HG02610 (cell line): ENCODE measurements around the gene RAB27B.
"Not testable (repeated sequence)": the region's sequence is repeated elsewhere in the genome, so short reads cannot be mapped to it uniquely, and the experiment has no call there.

ENCODE experiments used
- ATAC-seq: cut with Tn5 transposase; IDR thresholded peaks from one replicate; pipeline ENCODE4 v1.9.1; 2021; ENCODE audit warnings: mild to moderate bottlenecking, moderate library complexity; ENCODE audit not compliant: unreplicated experiment

The RAB27B gene

DNA sequence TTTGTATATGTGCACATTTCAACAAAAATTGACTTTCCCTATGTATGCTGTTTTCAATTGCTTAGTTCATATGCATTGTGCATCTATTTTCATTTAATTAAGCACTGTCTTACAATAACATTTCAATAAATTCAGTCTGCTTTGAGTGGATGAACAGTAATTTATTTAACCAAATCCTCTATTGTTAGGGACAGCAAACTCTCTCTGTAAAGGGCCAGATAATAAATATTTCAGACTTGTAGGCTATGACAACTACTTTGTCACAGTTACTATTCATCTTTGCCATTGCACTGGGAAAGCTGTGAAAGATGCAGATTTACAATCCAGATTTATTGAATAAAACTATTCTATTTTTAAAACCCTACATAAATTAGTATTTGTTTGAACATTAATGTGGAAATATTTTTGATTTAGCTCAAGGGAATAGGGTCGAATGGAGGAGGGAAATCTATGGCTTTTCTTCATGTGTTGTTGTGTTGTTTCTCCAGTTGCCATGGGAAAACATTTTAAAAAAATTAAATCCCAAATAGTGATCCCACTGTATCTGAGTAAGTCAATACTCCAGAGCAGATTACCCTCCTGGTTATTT, 14.2 kb upstream of the RAB27B start:
- ATAC-seq: no peak

DNA sequence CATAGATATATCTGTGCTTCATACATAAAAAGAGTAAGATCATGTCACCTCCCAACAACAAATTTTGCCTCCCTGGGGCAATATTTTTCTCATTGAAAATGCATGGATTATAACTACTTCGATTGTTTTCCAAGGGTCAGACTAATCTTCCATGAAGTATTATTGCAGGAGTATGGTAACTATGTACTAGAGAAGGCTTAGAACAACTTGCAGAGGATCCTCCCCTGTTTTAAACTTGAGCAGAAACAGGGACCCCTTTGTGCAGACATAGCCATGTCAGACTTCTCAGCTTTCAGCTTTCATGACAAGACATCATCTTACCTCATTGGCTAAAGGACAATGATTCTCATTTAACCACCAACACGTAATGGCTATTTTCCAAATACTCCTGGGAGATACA, 13.2 kb upstream of the RAB27B start:
- no peak for ATAC-seq

GRCh38 chr18:54820785-54821275, 7.4 kb upstream of the RAB27B start:
- ATAC-seq: not testable (repeated sequence)

GRCh38 chr18:54822872-54823845, 5.1 kb upstream of the RAB27B start:
- ATAC-seq: no peak

GRCh38 chr18:54824761-54825160, 3.5 kb upstream of the RAB27B start:
- no peak for ATAC-seq

- no peak for ATAC-seq
Measured at GRCh38 chr18:54825601-54826344, 2.5 kb upstream of the RAB27B start.

GRCh38 chr18:54828986-54829385, 709 bp downstream of the RAB27B start:
- no peak for ATAC-seq

- no peak for ATAC-seq
Measured at GRCh38 chr18:54829856-54830255, 1.6 kb downstream of the RAB27B start.

DNA sequence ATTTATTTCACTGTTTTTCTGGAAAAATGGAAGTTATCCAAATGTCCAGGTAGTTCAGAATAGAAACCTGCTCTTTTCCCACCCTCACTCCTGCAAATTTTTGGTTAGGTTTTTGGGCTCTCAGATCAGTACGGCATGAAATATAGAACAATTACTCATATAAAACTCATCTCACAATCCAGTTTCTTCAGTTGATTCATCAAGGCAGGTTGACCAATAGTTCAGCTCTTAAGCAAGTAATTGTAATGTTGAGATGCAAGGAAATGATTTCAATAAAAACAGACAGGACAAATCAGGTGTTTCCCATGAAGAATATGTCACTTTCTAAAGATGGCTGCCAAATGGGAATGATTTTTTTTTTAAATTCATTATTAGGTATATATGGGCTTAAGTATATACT, 2.0 kb downstream of the RAB27B start:
- ATAC-seq: no peak

DNA sequence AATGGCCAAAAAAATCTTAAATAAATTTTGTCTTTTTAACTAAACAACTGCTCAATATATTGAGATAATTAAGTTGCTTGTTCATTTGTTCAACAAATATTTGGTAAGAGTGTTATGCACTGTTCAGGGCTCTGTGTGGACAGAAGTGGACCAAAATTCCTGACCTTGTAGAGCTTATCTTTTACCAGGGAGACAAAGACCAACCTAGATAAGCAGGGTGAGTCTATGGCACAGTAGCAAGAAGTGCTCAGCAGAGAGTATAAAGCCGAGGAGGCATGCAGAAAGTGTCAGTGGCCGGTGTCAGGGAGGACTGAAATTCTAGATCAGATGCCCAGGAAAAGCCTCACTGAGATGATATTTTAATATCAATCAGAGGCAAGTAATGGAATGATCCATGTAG, 2.6 kb downstream of the RAB27B start:
- no peak for ATAC-seq

DNA sequence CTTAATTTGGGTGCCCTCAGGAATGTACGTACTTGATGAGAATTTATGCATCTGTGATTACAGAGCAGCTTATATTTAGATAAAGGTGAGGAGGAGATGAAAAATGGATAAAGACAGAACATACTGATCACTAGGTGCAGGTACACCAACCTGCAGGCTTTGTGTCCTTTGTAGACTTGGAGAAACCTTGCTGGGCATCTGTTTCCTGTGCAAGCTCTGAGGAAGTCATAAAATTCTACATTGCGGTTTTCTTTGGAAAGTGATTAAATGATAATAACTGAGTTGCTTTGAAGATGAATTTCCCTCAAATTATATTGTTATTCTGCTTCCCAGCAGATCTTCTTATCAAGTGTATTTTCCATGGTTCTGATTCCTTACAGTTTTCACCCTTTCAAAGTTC, 7.7 kb downstream of the RAB27B start:
- no peak for ATAC-seq

- no peak for ATAC-seq
Measured at GRCh38 chr18:54843314-54843713, 15.0 kb downstream of the RAB27B start.

GRCh38 chr18:54845787-54846186, 17.5 kb downstream of the RAB27B start:
- ATAC-seq: no peak

GRCh38 chr18:54848121-54848520, 19.8 kb downstream of the RAB27B start:
- no peak for ATAC-seq

DNA sequence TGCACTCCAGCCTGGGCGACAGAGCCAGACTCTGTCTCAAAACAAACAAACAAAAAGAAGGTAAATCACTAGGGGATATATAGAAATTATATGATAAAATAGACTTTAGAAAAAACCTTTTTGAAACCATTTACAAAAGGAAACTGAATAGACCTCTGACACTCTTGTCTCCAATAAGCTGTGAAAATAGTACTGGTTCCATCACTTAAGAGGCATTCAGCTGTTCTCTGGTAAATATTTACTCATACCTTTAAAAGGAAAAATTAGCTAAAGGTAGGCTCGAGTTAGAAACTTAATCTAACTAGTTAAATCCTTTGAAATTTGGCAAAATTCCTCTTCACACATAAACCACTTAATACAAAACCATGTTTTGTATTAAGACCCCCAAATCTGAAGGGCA, 21.4 kb downstream of the RAB27B start:
- no peak for ATAC-seq

GRCh38 chr18:54850598-54850997, 22.3 kb downstream of the RAB27B start:
- no peak for ATAC-seq

GRCh38 chr18:54852780-54853675, 24.8 kb downstream of the RAB27B start:
- no peak for ATAC-seq

DNA sequence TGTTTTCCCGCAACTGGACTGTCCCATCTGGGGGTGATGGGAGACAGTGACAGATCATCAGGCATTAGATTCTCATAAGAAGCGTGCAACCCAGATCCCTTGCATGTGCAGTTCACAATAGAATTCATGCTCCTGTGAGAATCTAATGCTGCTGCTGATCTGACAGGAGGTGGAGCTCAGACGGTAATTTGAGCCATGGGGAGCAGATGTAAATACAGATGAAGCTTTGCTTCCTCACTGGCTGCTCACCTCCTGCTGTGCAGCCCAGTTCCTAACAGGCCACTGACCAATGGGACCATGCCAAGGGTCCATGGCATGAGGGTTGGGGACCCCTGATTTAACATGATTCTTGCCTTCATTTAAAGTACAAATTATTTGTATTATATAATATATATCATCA, 26.8 kb downstream of the RAB27B start:
- not testable (repeated sequence) for ATAC-seq

GRCh38 chr18:54856105-54856646, 27.9 kb downstream of the RAB27B start:
- ATAC-seq: no peak

GRCh38 chr18:54857499-54857898, 29.2 kb downstream of the RAB27B start:
- ATAC-seq: no peak
